K562 (cell line): ENCODE measurements around the gene PRSS57. TPM values are rescaled to one million over a fixed set of nuclear protein-coding genes. Genes with fewer than 3 reads are reported as not detected.

Experiments
- BHLHE40 ChIP-seq: IDR thresholded peaks from 2 replicates; pipeline ENCODE4 v1.6.1; 2011; ENCODE audit warnings: low read length, improper control_type of control experiment
- EP400 ChIP-seq: fragments of 450-650 bp; IDR thresholded peaks from 2 replicates; pipeline ENCODE4 v1.6.1; 2017; ENCODE audit warnings: antibody characterized with exemption, mild to moderate bottlenecking, moderate library complexity
- ID3 ChIP-seq, 2 experiments: fragments of 250-450 bp in 1 of 2; fragments of 450-650 bp in 1 of 2; sonication (Bioruptor Pico) in 1 of 2; IDR thresholded peaks; 2 replicates each; pipeline versions ENCODE4 v1.6.1 to v1.8.0; 2016 to 2021; ENCODE audit warnings: mild to moderate bottlenecking in 2 of 2, moderate library complexity in 2 of 2, missing compliant biosample characterization in 1 of 2, missing genetic modification characterization in 1 of 2
- MAZ ChIP-seq, 2 experiments: fragments of 450-650 bp in 1 of 2; sonication (generic) in 1 of 2; formaldehyde crosslinking; IDR thresholded peaks in 1 of 2; conservative IDR thresholded peaks in 1 of 2; 2 replicates each; pipeline versions ENCODE4 v1.4.0 to v1.5.0; 2020; ENCODE audit warnings: mild to moderate bottlenecking in 1 of 2, missing genetic modification reagents in 1 of 2
- MTA1 ChIP-seq: fragments of 450-650 bp; IDR thresholded peaks from 2 replicates; pipeline ENCODE4 v1.6.1; 2017; ENCODE audit warnings: borderline replicate concordance
- MTF1 ChIP-seq: fragments of 250-450 bp; sonication (Bioruptor Pico); IDR thresholded peaks from 2 replicates; pipeline ENCODE4 v1.9.0; 2021; ENCODE audit warnings: moderate library complexity, mild to moderate bottlenecking, inconsistent platforms, borderline replicate concordance
- NONO ChIP-seq, 2 experiments: fragments of 200-400 bp in 1 of 2; fragments of 450-650 bp in 1 of 2; formaldehyde crosslinking in 1 of 2; IDR thresholded peaks; 2 replicates each; pipeline ENCODE4 v1.6.1; 2017; ENCODE audit warnings: low read depth in 2 of 2, mild to moderate bottlenecking in 2 of 2, moderate library complexity in 2 of 2, low read length in 1 of 2
- REST ChIP-seq, 2 experiments: fragments of 450-650 bp; formaldehyde crosslinking in 1 of 2; IDR thresholded peaks; 2 replicates each; pipeline versions ENCODE4 v1.4.0 to v1.6.1; 2014 to 2020; ENCODE audit warnings: mild to moderate bottlenecking in 2 of 2, borderline replicate concordance in 1 of 2, low read depth in 1 of 2
- SMARCC2 ChIP-seq: fragments of 450-650 bp; IDR thresholded peaks from 2 replicates; pipeline ENCODE4 v1.6.1; 2017; ENCODE audit warnings: antibody characterized with exemption, moderate library complexity, mild to moderate bottlenecking, low read depth
- STAT6 ChIP-seq: sonication (generic); formaldehyde crosslinking; IDR thresholded peaks from 2 replicates; pipeline ENCODE4 v1.8.1; 2023; ENCODE audit warnings: mild to moderate bottlenecking, missing genetic modification reagents
- USF1 ChIP-seq: sonication (generic); formaldehyde crosslinking; IDR thresholded peaks from 2 replicates; pipeline ENCODE4 v1.9.0; 2022; ENCODE audit warnings: mild to moderate bottlenecking, missing genetic modification reagents
- XRCC5 ChIP-seq: fragments of 200-400 bp; formaldehyde crosslinking; IDR thresholded peaks from 2 replicates; pipeline ENCODE4 v1.6.1; 2017; ENCODE audit warnings: low read depth, mild to moderate bottlenecking, low read length
- polyA plus RNA-seq, 8 experiments: library from polyadenylated mRNA; depleted of rRNA in 4 of 8; stranded (reverse) in 5 of 8; unstranded in 3 of 8; fragments of >200 nt; fragmentation: Nextera tagmentation in 2 of 8; fragmentation: Illumina TruSeq in 1 of 8; extraction: Ambion mirVana in 2 of 8; extraction: Trizol in 1 of 8; gene quantifications; 2 replicates each; pipeline versions ENCODE4 v1.2.1 to v1.2.3, GENCODE V29; 2011 to 2014; ENCODE audit warnings: inconsistent platforms in 1 of 8, missing spikeins in 1 of 8
- total RNA-seq, 7 experiments: library from RNA; depleted of rRNA in 6 of 7; stranded (reverse); fragments of >200 nt in 6 of 7; fragmentation: Illumina TruSeq in 2 of 7; extraction: Trizol in 2 of 7; gene quantifications; 2 replicates each; pipeline versions ENCODE4 v1.2.1 to v1.2.3, GENCODE V29; 2011 to 2021; ENCODE audit warnings: low replicate concordance in 1 of 7

The PRSS57 gene
- total and polyA plus RNA-seq, 9 of the 15 experiments (the other 6 are each of a cell fraction or from before 2014, with no cell fraction given), result 0.06 to 2.5 (median 1.3) TPM; not detected in 3

- no peak for TF ChIP-seq REST (IDR thresholded peaks at IDR 0.05; ENCODE audit: borderline replicate concordance)
- TF ChIP-seq REST (CRISPR knock-in tag; IDR thresholded peaks at IDR 0.05; ENCODE audit: low read depth), result no peak
- TF ChIP-seq STAT6 (CRISPR knock-in tag), result peak; percentile 75; the same call in 1 of the 2 replicates
- peak; percentile 90 for TF ChIP-seq BHLHE40
- no peak; the same call in 1 of the 2 replicates for TF ChIP-seq USF1
- no peak for TF ChIP-seq SMARCC2
- no peak for TF ChIP-seq MTF1 (CRISPR knock-in tag)
- TF ChIP-seq XRCC5, result no peak
- peak in 1 of 2 experiments; percentile 68; a peak in 3 of 4 replicates for TF ChIP-seq MAZ (CRISPR knock-in tag; conservative IDR thresholded peaks at IDR 0.05 in 1 of 2, IDR thresholded peaks at IDR 0.05 in 1 of 2)
- TF ChIP-seq NONO (IDR thresholded peaks at IDR 0.05; ENCODE audit: low read depth in 2 of 2, low read length in 1 of 2), result peak in 1 of 2 experiments; percentile 76; a peak in 1 of 4 replicates
- no peak for TF ChIP-seq ID3 (CRISPR knock-in tag; IDR thresholded peaks at IDR 0.05)
- TF ChIP-seq ID3 (tag; IDR thresholded peaks at IDR 0.05), result peak; percentile 64; the same call in 1 of the 2 replicates
- TF ChIP-seq MTA1, result no peak
- no peak for TF ChIP-seq EP400
Observed at GRCh38 chr19:662962-663681, 32.1 kb downstream of the PRSS57 start, which contains the start of gene RNF126 (continued).
